ENCODE data around the gene CARMIL3. TPM values are rescaled to one million over a fixed set of nuclear protein-coding genes. Genes with fewer than 3 reads are reported as not detected.

Gene CARMIL3
- polyA plus RNA-seq, 1 donor from 2014 or later: 43.6 TPM

- Histone ChIP-seq H3K27ac (ENCODE audit: low read length) (no peak overlapping the region), H3K9me3 (ENCODE audit: low read length) (no peaks in the 10 kb centered on the region), H3K9ac (ENCODE audit: low read length) (no peak overlapping the region), H2AFZ (ENCODE audit: low read depth, low read length) (no peak overlapping the region), H3K4me3 (ENCODE audit: low read length) (no peak overlapping the region), H3K36me3 (ENCODE audit: insufficient read depth, low read length) (no peaks in the 10 kb centered on the region), H3K4me2 (ENCODE audit: low read length) (no peak overlapping the region), H3K79me2 (replicated peaks; ENCODE audit: insufficient read depth, low read length) (peaks cover 3% of the 10 kb centered on the region), H4K20me1 (ENCODE audit: insufficient read depth) (no peaks in the 10 kb centered on the region), H3K9me2 (ENCODE audit: insufficient read depth, low read length) (no peaks in the 10 kb centered on the region), H3K27me3 (ENCODE audit: insufficient read depth, low read depth, low read length) (no peaks in the 10 kb centered on the region), H3F3A (ENCODE audit: insufficient read depth, low read length, poor library complexity, severe bottlenecking) (no peaks in the 10 kb centered on the region)
- no peak for TF ChIP-seq EP300 (conservative IDR thresholded peaks at IDR 0.05; ENCODE audit: poor library complexity, severe bottlenecking)
- TF ChIP-seq MXI1 (conservative IDR thresholded peaks at IDR 0.05; ENCODE audit: poor library complexity, severe bottlenecking): no peak
- TF ChIP-seq EZH2 (IDR thresholded peaks at IDR 0.05; ENCODE audit: borderline replicate concordance, insufficient read depth, low read length, poor library complexity, severe bottlenecking): no peak
- TF ChIP-seq RAD21 (conservative IDR thresholded peaks at IDR 0.05): no peak
- no peak for TF ChIP-seq POLR2AphosphoS5 (IDR thresholded peaks at IDR 0.05)
- no peak for TF ChIP-seq SMC3 (conservative IDR thresholded peaks at IDR 0.05; ENCODE audit: poor library complexity)
- no peak for TF ChIP-seq TAF1 (IDR thresholded peaks at IDR 0.05; ENCODE audit: low read depth)
- no peak for TF ChIP-seq CTCF (IDR thresholded peaks at IDR 0.05; ENCODE audit: poor library complexity, severe bottlenecking)
- no peak for TF ChIP-seq REST (IDR thresholded peaks at IDR 0.05; ENCODE audit: borderline replicate concordance)
Measured at GRCh38 chr14:24057867-24058259, 6.1 kb downstream of the CARMIL3 start.

GRCh38 chr14:24058260-24058950, 6.6 kb downstream of the CARMIL3 start:
- Histone ChIP-seq H2AFZ (ENCODE audit: low read depth, low read length) (no peak overlapping the region), H4K20me1 (ENCODE audit: insufficient read depth) (no peaks in the 10 kb centered on the region), H3K36me3 (ENCODE audit: insufficient read depth, low read length) (no peaks in the 10 kb centered on the region), H3K79me2 (replicated peaks; ENCODE audit: insufficient read depth, low read length) (no peaks in the 10 kb centered on the region), H3K9me2 (ENCODE audit: insufficient read depth, low read length) (no peaks in the 10 kb centered on the region), H3K27ac (ENCODE audit: low read length) (no peak overlapping the region), H3K4me2 (ENCODE audit: low read length) (no peak overlapping the region), H3F3A (ENCODE audit: insufficient read depth, low read length, poor library complexity, severe bottlenecking) (no peaks in the 10 kb centered on the region), H3K9me3 (ENCODE audit: low read length) (no peaks in the 10 kb centered on the region), H3K9ac (ENCODE audit: low read length) (no peak overlapping the region), H3K27me3 (ENCODE audit: insufficient read depth, low read depth, low read length) (no peaks in the 10 kb centered on the region), H3K4me3 (ENCODE audit: low read length) (no peak overlapping the region)
- TF ChIP-seq RAD21 (conservative IDR thresholded peaks at IDR 0.05) (peak; percentile 96), MXI1 (conservative IDR thresholded peaks at IDR 0.05; ENCODE audit: poor library complexity, severe bottlenecking) (peak; percentile 12), POLR2AphosphoS5 (IDR thresholded peaks at IDR 0.05) (no peak), CTCF (IDR thresholded peaks at IDR 0.05; ENCODE audit: poor library complexity, severe bottlenecking) (peak; percentile 93), EP300 (conservative IDR thresholded peaks at IDR 0.05; ENCODE audit: poor library complexity, severe bottlenecking) (no peak), TAF1 (IDR thresholded peaks at IDR 0.05; ENCODE audit: low read depth) (no peak), SMC3 (conservative IDR thresholded peaks at IDR 0.05; ENCODE audit: poor library complexity) (peak; percentile 99), REST (IDR thresholded peaks at IDR 0.05; ENCODE audit: borderline replicate concordance) (peak; percentile 20)

All from neural cell (in vitro differentiated cells).